Keratinocyte (primary cell): Measurements from ENCODE around the gene TMEM242. TPM values are rescaled to one million over a fixed set of nuclear protein-coding genes. Genes with fewer than 3 reads are reported as not detected.

Experiments used
- DNase-seq: peaks from one replicate; pipeline ENCODE4 v3.0.0-alpha.2; 2011; ENCODE audit warnings: low read depth, missing footprints, low spot score
- FAIRE-seq: peaks from 2 replicates; lab custom pipeline; 2011; peaks lifted over from hg19 to GRCh38; lab: Jason Lieb, UNC
- H2AFZ ChIP-seq: 2 replicates; pipeline ENCODE4 v1.6.0; 2012; ENCODE audit warnings: low read length, control low read depth, inconsistent platforms; ENCODE audit not compliant: control insufficient read depth
- H3K27ac ChIP-seq: 2 replicates; pipeline ENCODE4 v1.5.1; 2011; ENCODE audit warnings: low read length; ENCODE audit not compliant: control insufficient read depth, insufficient read depth
- H3K27me3 ChIP-seq: 3 replicates; pipeline ENCODE4 v1.6.0; 2011; ENCODE audit warnings: low read length; ENCODE audit not compliant: control insufficient read depth, insufficient read depth; ENCODE audit errors: extremely low read depth
- H3K36me3 ChIP-seq, 2 experiments: 2 replicates in 1 of 2; 3 replicates in 1 of 2; pipeline ENCODE4 v1.5.1; 2011; ENCODE audit warnings: low read length in 2 of 2, mild to moderate bottlenecking in 1 of 2; ENCODE audit not compliant: control insufficient read depth in 2 of 2, insufficient read depth in 2 of 2; ENCODE audit errors: extremely low read depth in 1 of 2
- H3K4me1 ChIP-seq: 3 replicates; pipeline ENCODE4 v1.5.1; 2011; ENCODE audit warnings: low read length; ENCODE audit not compliant: control insufficient read depth, insufficient read depth; ENCODE audit errors: extremely low read depth
- H3K4me2 ChIP-seq: 3 replicates; pipeline ENCODE4 v1.6.0; 2011; ENCODE audit warnings: low read depth, low read length; ENCODE audit not compliant: control insufficient read depth, insufficient read depth; ENCODE audit errors: extremely low read depth
- H3K4me3 ChIP-seq, 3 experiments: fragments of 200-600 bp in 1 of 3; sonication (generic) in 1 of 3; 2 replicates in 2 of 3; 3 replicates in 1 of 3; pipeline ENCODE4 v1.5.1; 2011 to 2016; ENCODE audit warnings: low read length in 3 of 3, mild to moderate bottlenecking in 3 of 3, control low read depth in 2 of 3, inconsistent platforms in 1 of 3, low read depth in 1 of 3, mixed read lengths in 1 of 3, mixed run types in 1 of 3, moderate library complexity in 1 of 3; ENCODE audit not compliant: control insufficient read depth in 2 of 3, insufficient read depth in 2 of 3; ENCODE audit errors: extremely low read depth in 1 of 3
- H3K79me2 ChIP-seq: 2 replicates; pipeline ENCODE4 v1.6.0; 2012; ENCODE audit warnings: low read length; ENCODE audit not compliant: control insufficient read depth, insufficient read depth
- H3K9ac ChIP-seq: 3 replicates; pipeline ENCODE4 v1.6.0; 2011; ENCODE audit warnings: low read length; ENCODE audit not compliant: control insufficient read depth, insufficient read depth; ENCODE audit errors: extremely low read depth
- H3K9me1 ChIP-seq: 3 replicates; pipeline ENCODE4 v1.6.0; 2011; ENCODE audit warnings: low read length; ENCODE audit not compliant: control insufficient read depth, insufficient read depth; ENCODE audit errors: extremely low read depth
- H3K9me3 ChIP-seq: 2 replicates; pipeline ENCODE4 v1.5.1; 2012; ENCODE audit warnings: low read depth, low read length; ENCODE audit not compliant: control insufficient read depth
- H4K20me1 ChIP-seq: 3 replicates; pipeline ENCODE4 v1.6.0; 2011; ENCODE audit warnings: low read length; ENCODE audit not compliant: control insufficient read depth, insufficient read depth; ENCODE audit errors: extremely low read depth
- CTCF ChIP-seq, 3 experiments: IDR thresholded peaks in 1 of 3; conservative IDR thresholded peaks in 1 of 3; optimal IDR thresholded peaks in 1 of 3; 2 replicates in 2 of 3; 3 replicates in 1 of 3; pipeline versions ENCODE3 to v1.5.1; 2011; ENCODE audit warnings: low read length in 3 of 3, mild to moderate bottlenecking in 3 of 3, moderate library complexity in 2 of 3, control low read depth in 1 of 3, inconsistent platforms in 1 of 3; ENCODE audit not compliant: insufficient read depth in 2 of 3; ENCODE audit errors: extremely low read depth in 1 of 3
- EZH2 ChIP-seq: IDR thresholded peaks from one replicate; pipeline ENCODE4 v1.6.1; 2012; ENCODE audit warnings: inconsistent platforms, mild to moderate bottlenecking, low read length, moderate library complexity
- dilution Hi-C: fragments of 300-500 bp; cut with MboI; formaldehyde crosslinking; loops from one replicate; pipeline ENCODE4 v1.7.0; 2020; ENCODE audit warnings: low sequenced_read_pairs; ENCODE audit not compliant: extremely low pct_ligation_motif_present
- polyA plus RNA-seq, 5 experiments: library from polyadenylated mRNA; depleted of rRNA in 3 of 5; stranded (reverse) in 3 of 5; stranded (forward) in 1 of 5; unstranded in 1 of 5; fragments of >200 nt; gene quantifications; 1 replicate in 1 of 5; 2 replicates in 3 of 5; 3 replicates in 1 of 5; pipeline versions ENCODE4 v1.2.1 to v1.2.3, GENCODE V29; 2011 to 2012; ENCODE audit warnings: missing spikeins in 2 of 5, low read depth in 1 of 5, low replicate concordance in 1 of 5

TMEM242 gene
- polyA plus RNA-seq, 1 donor (not counting 4 experiments of a cell fraction or from before 2014, with no cell fraction given) = 11.0 TPM

GRCh38 chr6:157361886-157362285 is 38.6 kb upstream of the TMEM242 start:
- Histone ChIP-seq H4K20me1 (no peaks in the 10 kb centered on the region), H3K4me2 (no peak overlapping the region), H3K4me1 (no peaks in the 10 kb centered on the region), H3K27ac (no peak overlapping the region), H3K9me1 (no peaks in the 10 kb centered on the region), H3K36me3 (no peaks in the 10 kb centered on the region), H3K79me2 (no peaks in the 10 kb centered on the region), H3K9ac (no peak overlapping the region), H2AFZ (no peak overlapping the region), H3K9me3 (no peaks in the 10 kb centered on the region), H3K27me3 (no peaks in the 10 kb centered on the region), H3K4me3 (no peak overlapping the region)
- no peak for TF ChIP-seq CTCF (optimal IDR thresholded peaks at IDR 0.05 in 1 of 3, IDR thresholded peaks at IDR 0.05 in 1 of 3, conservative IDR thresholded peaks at IDR 0.05 in 1 of 3; ENCODE audit: extremely low read depth in 1 of 3, insufficient read depth in 2 of 3, low read length in 3 of 3)
- TF ChIP-seq EZH2 = no peak
- FAIRE-seq (no peak), DNase-seq (no peak)
- dilution Hi-C loops = no loop called here

GRCh38 chr6:157358287-157358686 is 35.0 kb upstream of the TMEM242 start:
- no peaks in the 10 kb centered on the region for H3K4me1 ChIP-seq
- TF ChIP-seq CTCF (optimal IDR thresholded peaks at IDR 0.05 in 1 of 3, IDR thresholded peaks at IDR 0.05 in 1 of 3, conservative IDR thresholded peaks at IDR 0.05 in 1 of 3; ENCODE audit: extremely low read depth in 1 of 3, insufficient read depth in 2 of 3, low read length in 3 of 3) (no peak), EZH2 (no peak)
- no peak overlapping the region for H2AFZ ChIP-seq
- dilution Hi-C loops = no loop called here
- DNase-seq = no peak
- H3K9me3 ChIP-seq = no peaks in the 10 kb centered on the region
- no peaks in the 10 kb centered on the region for H4K20me1 ChIP-seq
- no peak overlapping the region for H3K4me3 ChIP-seq
- H3K36me3 ChIP-seq = no peaks in the 10 kb centered on the region
- no peaks in the 10 kb centered on the region for H3K79me2 ChIP-seq
- no peak overlapping the region for H3K4me2 ChIP-seq
- no peaks in the 10 kb centered on the region for H3K9me1 ChIP-seq
- no peak for FAIRE-seq
- no peak overlapping the region for H3K9ac ChIP-seq
- H3K27ac ChIP-seq = no peak overlapping the region
- peaks cover 3% of the 10 kb centered on the region for H3K27me3 ChIP-seq
